Activated CD4-positive, alpha-beta T cell treated with anti-CD3 and anti-CD28 coated beads, Interleukin-2, amount 10 ng/mL, durations not matched to agents 7 days and 5 days (primary cell): ENCODE results near the gene HSH2D. TPM values are rescaled to one million over a fixed set of nuclear protein-coding genes. Genes with fewer than 3 reads are reported as not detected.

Experiments
- CTCF ChIA-PET: fragments of 350-600 bp; sonication (Branson Sonifier 250); formaldehyde crosslinking; loops from one replicate; lab custom pipeline; 2021; ENCODE audit warnings: antibody characterized with exemption; lab: Charles Lee
- POLR2A ChIA-PET: fragments of 350-600 bp; sonication (Branson Sonifier 250); formaldehyde crosslinking; loops from one replicate; lab custom pipeline; 2021; ENCODE audit warnings: antibody characterized with exemption; lab: Charles Lee
- DNase-seq: peaks from one replicate; pipeline ENCODE4 v3.0.0-alpha.2; 2020
- H3K27ac Mint-ChIP-seq: one replicate; pipeline ENCODE4 v1.8.0; 2021; ENCODE audit warnings: mild to moderate bottlenecking, moderate library complexity, mixed read lengths
- H3K27me3 Mint-ChIP-seq: one replicate; pipeline ENCODE4 v1.8.0; 2021; ENCODE audit warnings: mixed read lengths
- H3K36me3 Mint-ChIP-seq: one replicate; pipeline ENCODE4 v1.8.0; 2021; ENCODE audit warnings: low read depth, mixed read lengths
- H3K4me1 Mint-ChIP-seq: one replicate; pipeline ENCODE4 v1.8.0; 2021; ENCODE audit warnings: mixed read lengths
- H3K4me3 Mint-ChIP-seq: one replicate; pipeline ENCODE4 v1.8.0; 2021; ENCODE audit warnings: mild to moderate bottlenecking, moderate library complexity, mixed read lengths
- H3K9me3 Mint-ChIP-seq: one replicate; pipeline ENCODE4 v1.8.0; 2021; ENCODE audit warnings: mixed read lengths
- total RNA-seq, 2 experiments: library from RNA; stranded (reverse); gene quantifications; one replicate each; pipeline ENCODE4 v1.2.3, GENCODE V29; 2021

Gene HSH2D
- total RNA-seq, 2 experiments from 2014 or later, result 70.7 to 76.9 TPM

DNA sequence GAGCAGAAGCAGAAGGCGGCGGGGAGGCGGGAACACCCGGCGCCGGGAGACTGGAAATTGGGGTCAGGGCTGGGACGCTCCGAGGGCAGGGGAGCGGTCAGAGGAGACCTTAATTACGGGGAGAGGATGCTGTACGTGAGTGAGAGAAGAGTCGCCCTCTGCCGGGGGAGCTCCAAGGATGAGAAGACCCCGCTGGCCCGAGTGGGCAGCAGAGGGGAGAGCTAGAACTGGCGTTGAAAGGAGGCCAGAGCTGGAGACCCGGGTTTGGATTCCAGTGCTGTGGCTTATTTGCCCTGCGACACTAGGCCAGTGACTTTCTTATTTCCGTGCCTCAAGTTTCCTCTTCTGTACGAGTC is 42.3 kb downstream of the HSH2D start:
- ChIA-PET POLR2A (interaction anchor here (0.9 to 1.1 kb wide), 5 partner anchors 10 to 134 kb away, joined by 3 to 6 read pairs (median 4); partner anchors contain the start of gene AP1M1), CTCF (interaction anchor here (0.6 to 3.3 kb wide), 14 partner anchors 9 to 184 kb away, joined by 3 to 22 read pairs (median 6); partner anchors contain the start of genes AP1M1 and RAB8A)
- Mint-ChIP-seq H3K4me3 (peak overlapping the region; percentile 95), H3K4me1 (peaks cover 34% of the 10 kb centered on the region), H3K36me3 (peaks cover 30% of the 10 kb centered on the region), H3K27ac (peak overlapping the region; percentile 97), H3K9me3 (no peaks in the 10 kb centered on the region), H3K27me3 (no peaks in the 10 kb centered on the region)
- peak; percentile 55 for DNase-seq

DNA sequence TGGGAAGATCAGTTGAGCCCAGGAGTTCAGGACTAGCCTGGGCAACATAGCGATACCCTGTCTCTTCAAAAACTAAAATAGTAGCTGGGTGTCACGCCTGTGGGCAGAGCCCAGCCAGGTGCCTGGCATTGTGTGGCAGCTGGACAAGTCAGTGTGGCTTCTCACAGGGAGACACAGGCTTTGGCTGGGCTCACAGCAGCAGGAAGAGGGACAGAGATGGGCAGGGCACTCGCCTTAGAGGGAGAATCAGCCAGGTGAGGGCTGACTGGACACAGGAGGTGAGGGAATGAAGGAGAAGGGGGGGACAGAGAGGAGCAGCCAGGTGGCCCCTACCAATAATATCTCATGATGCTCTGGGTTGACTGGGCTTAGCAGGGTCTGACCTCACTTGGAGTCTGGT is 45.0 kb downstream of the HSH2D start:
- Mint-ChIP-seq H3K9me3 (no peaks in the 10 kb centered on the region), H3K27ac (no peak overlapping the region), H3K27me3 (no peaks in the 10 kb centered on the region), H3K4me1 (peaks cover 26% of the 10 kb centered on the region), H3K4me3 (no peak overlapping the region), H3K36me3 (peaks cover 42% of the 10 kb centered on the region)
- ChIA-PET POLR2A (no interaction called here), CTCF (interaction anchor here (1.2 to 1.7 kb wide), 2 partner anchors 19 to 147 kb away, joined by 3 to 5 read pairs; no protein-coding TSS in a partner anchor)
- no peak for DNase-seq

DNA sequence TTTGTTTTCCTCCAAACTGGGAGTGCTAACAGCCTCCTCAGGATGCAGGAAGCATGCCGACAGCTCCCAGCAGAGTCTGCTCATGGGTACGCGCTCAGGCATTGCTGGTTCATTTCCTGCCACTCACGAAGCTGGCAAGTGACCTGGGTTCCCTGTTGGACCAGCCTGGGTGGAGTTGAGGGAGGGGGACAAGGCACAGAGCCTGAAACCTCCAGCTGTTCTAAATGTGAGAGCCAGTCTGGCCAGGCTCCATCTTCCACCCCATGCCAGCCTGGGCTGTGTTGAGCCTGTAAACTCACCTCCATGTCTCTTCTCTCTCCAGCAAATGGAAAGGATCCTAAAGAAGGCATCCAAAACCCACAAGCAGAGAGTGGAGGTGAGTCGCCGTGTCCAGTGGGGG is 46.7 kb downstream of the HSH2D start:
- Mint-ChIP-seq H3K27ac (no peak overlapping the region), H3K4me3 (no peak overlapping the region), H3K36me3 (peaks cover 44% of the 10 kb centered on the region), H3K9me3 (no peaks in the 10 kb centered on the region), H3K27me3 (no peaks in the 10 kb centered on the region), H3K4me1 (peaks cover 20% of the 10 kb centered on the region)
- ChIA-PET POLR2A (no interaction called here), CTCF (interaction anchor here (1.0 kb wide), 1 partner anchor 100 kb away, joined by 6 read pairs; no protein-coding TSS in a partner anchor)
- no peak for DNase-seq

DNA sequence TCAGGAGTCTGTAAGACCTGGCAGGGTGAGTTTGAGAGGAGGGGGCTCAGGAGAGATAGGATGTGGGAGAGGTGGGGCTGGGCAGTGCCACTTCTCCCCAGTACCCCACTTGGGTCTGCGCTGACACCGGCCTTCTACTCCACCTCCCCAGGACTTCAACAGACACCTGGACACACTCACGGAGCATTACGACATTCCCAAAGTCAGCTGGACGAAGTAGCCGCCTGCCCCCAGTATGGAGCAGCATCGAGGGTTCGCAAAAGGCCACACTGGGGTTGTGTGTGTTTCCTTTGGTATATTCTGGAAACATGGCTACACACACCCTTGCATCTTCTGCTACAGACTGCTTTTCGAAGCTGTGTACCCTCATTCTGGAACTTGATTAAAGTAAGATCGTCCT is 47.3 kb downstream of the HSH2D start:
- no peaks in the 10 kb centered on the region for H3K27me3 Mint-ChIP-seq
- CTCF ChIA-PET, result no interaction called here
- no peak overlapping the region for H3K4me3 Mint-ChIP-seq
- H3K27ac Mint-ChIP-seq, result no peak overlapping the region
- POLR2A ChIA-PET, result no interaction called here
- H3K36me3 Mint-ChIP-seq, result peaks cover 41% of the 10 kb centered on the region
- H3K9me3 Mint-ChIP-seq, result no peaks in the 10 kb centered on the region
- no peak for DNase-seq
- H3K4me1 Mint-ChIP-seq, result peaks cover 16% of the 10 kb centered on the region

DNA sequence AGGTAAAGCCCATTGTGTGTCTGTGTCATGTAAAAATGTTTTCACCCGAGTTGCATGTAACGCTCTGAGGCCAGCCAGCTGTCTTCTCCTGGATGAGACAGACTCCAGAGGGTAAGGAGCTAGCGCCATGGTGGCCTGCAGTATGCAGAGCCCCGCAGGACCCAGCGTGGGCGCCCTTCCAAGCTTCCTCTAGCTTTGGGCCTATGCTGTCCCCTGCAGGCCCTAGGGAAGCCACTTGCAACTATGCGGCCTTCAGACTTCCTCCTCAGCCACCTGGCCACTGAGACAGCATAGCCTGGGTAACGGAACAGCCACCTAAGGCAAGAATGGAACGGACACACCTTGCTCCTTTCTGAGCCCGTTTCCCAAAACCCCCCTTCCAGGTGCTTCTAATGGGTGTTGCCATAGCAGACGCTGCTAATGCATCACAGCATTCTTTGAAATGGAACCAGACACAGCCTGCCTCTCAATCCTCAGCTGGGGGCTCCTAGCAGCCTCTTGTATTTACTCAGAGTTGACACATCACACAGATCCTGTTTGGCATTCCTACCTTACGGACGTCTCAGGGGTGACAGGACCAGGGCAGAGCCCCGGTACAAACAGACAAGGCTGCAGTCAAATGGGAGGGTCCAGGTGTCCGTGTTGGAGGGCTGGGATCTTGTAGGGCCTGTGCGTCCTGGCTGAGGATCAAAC is 47.9 kb downstream of the HSH2D start:
- no peak for DNase-seq
- ChIA-PET CTCF (no interaction called here), POLR2A (no interaction called here)
- Mint-ChIP-seq H3K27ac (no peak overlapping the region), H3K27me3 (no peaks in the 10 kb centered on the region), H3K4me3 (no peak overlapping the region), H3K9me3 (no peaks in the 10 kb centered on the region), H3K36me3 (peaks cover 41% of the 10 kb centered on the region), H3K4me1 (peaks cover 15% of the 10 kb centered on the region)

DNA sequence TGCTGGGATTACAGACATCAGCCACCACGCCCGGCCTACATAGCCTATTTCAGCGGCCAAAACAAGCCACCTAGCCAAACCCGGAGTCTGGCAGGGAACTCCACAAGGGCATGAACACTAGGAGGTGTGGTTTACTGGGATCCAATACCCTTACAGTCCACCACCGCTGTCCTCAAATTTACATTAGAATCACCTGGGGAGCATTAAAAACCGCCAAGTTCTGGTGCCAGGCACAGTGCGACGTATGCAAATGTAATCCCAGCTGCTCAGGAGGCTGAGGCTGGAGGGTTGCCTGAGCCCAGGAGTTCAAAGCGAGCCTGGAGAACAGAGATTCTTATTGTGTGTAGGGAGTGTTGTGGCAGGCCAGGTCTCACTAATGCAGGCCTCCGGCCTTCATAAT is 50.0 kb downstream of the HSH2D start:
- CTCF ChIA-PET, result no interaction called here
- no peak overlapping the region for H3K4me3 Mint-ChIP-seq
- H3K36me3 Mint-ChIP-seq, result peaks cover 33% of the 10 kb centered on the region
- H3K4me1 Mint-ChIP-seq, result peaks cover 13% of the 10 kb centered on the region
- no peak overlapping the region for H3K27ac Mint-ChIP-seq
- no peaks in the 10 kb centered on the region for H3K27me3 Mint-ChIP-seq
- POLR2A ChIA-PET, result no interaction called here
- no peaks in the 10 kb centered on the region for H3K9me3 Mint-ChIP-seq
- no peak for DNase-seq

DNA sequence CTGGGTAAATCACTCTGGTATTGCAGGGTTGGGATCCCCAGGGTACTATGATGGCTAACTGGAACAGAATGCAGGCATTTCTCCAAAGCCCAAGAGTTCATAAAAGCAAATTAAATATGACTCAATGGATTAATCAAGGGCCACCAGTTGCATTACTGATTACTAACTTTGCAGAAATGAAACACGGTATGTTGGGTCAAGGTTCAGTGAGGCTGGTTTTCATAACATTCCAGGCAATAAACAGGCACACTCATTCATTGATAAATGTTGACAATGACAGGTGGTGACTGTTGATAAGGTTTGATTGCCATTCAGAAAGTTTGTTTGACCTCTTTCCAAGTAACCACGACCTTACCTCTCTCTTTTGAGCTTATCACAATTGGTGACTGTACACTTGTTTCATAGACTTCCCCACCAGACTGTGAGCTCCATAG is 53.7 kb downstream of the HSH2D start:
- DNase-seq, result no peak
- peak overlapping the region; percentile 93 for H3K4me3 Mint-ChIP-seq
- CTCF ChIA-PET, result interaction anchor here (0.8 to 1.4 kb wide), 4 partner anchors 12 to 189 kb away, joined by 3 to 6 read pairs (median 4); partner anchors contain the start of gene FAM32A

DNA sequence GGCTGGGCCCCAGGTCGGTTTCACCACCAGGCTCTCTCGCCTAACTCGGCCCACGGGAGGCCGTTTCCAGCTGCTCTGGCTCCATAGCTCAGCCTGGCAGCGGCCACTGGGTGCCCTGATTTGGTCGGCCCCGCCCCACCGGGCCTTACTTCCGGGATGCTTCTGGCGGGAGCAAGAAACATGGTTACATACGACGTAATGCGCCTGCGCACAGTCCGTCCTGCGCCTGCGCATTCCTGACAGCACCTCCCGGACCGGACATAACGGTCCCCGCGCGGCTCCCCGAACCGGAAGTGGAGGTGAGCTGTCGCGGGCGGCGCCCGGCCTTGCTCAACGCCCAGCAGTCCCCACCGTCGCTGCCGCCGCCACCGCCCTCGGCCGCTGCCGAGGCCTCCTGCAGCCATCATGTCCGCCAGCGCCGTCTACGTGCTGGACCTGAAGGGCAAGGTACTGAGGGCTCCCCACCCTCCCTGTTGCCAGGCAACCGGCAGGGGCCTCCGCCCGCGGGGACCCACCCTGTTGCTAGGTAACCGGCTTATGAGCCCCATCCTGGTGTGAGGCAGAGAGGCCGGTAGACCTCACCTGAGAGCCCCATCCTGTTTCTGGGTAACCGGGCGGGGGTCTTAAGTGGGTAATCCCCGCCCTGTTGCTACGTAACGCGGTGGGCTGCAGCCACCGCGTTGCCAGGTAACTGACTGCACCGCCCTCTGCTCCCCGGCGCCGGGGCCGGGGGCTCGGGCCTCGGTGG is 54.3 kb downstream of the HSH2D start, which contains the start of gene AP1M1:
AP1M1 (plus strand) TSS at position 290 of the 748 bp plus-strand sequence; CDS start at position 406, 116 bp downstream.
- Mint-ChIP-seq H3K9me3 (no peaks in the 10 kb centered on the region), H3K27me3 (no peaks in the 10 kb centered on the region), H3K36me3 (peaks cover 36% of the 10 kb centered on the region), H3K4me1 (peaks cover 46% of the 10 kb centered on the region), H3K4me3 (peak within 1 kb of the TSS; percentile 93), H3K27ac (peak within 1 kb of the TSS; percentile 92)
- CTCF ChIA-PET, result interaction anchor here (0.8 to 1.4 kb wide), 4 partner anchors 12 to 189 kb away, joined by 3 to 6 read pairs (median 4); partner anchors contain the start of gene FAM32A
- POLR2A ChIA-PET, result interaction anchor here (0.5 to 1.2 kb wide), 2 partner anchors 13 to 107 kb away, joined by 4 to 6 read pairs; partner anchors contain the start of gene FAM32A
- DNase-seq, result peak; percentile 99

More for the DNA sequence above, 53.7 kb downstream of the HSH2D start:
- Mint-ChIP-seq H3K27me3 (no peaks in the 10 kb centered on the region), H3K27ac (peak overlapping the region; percentile 92), H3K36me3 (peaks cover 30% of the 10 kb centered on the region), H3K9me3 (no peaks in the 10 kb centered on the region), H3K4me1 (peaks cover 40% of the 10 kb centered on the region)
- POLR2A ChIA-PET, result interaction anchor here (1.2 kb wide), 1 partner anchor 12 kb away, joined by 6 read pairs; the partner anchor contains the start of gene FAM32A

DNA sequence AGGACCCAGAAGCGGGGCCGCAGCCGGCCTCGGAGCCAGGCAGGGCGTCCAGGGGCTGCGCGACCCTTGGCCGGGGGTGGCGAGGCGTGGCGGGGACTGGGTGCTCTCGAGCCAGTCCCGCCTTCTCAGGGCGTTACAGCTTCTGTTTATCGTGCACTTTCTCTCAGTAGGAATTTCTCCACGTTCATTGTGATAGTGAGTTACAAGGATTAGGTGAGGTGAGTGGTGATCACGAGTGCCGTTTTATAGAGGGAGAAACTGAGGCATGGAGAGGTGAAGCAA is 54.8 kb downstream of the HSH2D start:
- peaks cover 41% of the 10 kb centered on the region for H3K36me3 Mint-ChIP-seq
- no peak for DNase-seq
- ChIA-PET CTCF (interaction anchor here (1.0 to 1.4 kb wide), 3 partner anchors 13 to 188 kb away, joined by 4 to 6 read pairs (median 5); partner anchors contain the start of gene FAM32A), POLR2A (interaction anchor here (1.2 kb wide), 1 partner anchor 13 kb away, joined by 6 read pairs; the partner anchor contains the start of gene FAM32A)
- peaks cover 50% of the 10 kb centered on the region for H3K4me1 Mint-ChIP-seq
- H3K9me3 Mint-ChIP-seq, result no peaks in the 10 kb centered on the region
- no peaks in the 10 kb centered on the region for H3K27me3 Mint-ChIP-seq
- peak overlapping the region; percentile 68 for H3K27ac Mint-ChIP-seq
- peak overlapping the region; percentile 93 for H3K4me3 Mint-ChIP-seq

DNA sequence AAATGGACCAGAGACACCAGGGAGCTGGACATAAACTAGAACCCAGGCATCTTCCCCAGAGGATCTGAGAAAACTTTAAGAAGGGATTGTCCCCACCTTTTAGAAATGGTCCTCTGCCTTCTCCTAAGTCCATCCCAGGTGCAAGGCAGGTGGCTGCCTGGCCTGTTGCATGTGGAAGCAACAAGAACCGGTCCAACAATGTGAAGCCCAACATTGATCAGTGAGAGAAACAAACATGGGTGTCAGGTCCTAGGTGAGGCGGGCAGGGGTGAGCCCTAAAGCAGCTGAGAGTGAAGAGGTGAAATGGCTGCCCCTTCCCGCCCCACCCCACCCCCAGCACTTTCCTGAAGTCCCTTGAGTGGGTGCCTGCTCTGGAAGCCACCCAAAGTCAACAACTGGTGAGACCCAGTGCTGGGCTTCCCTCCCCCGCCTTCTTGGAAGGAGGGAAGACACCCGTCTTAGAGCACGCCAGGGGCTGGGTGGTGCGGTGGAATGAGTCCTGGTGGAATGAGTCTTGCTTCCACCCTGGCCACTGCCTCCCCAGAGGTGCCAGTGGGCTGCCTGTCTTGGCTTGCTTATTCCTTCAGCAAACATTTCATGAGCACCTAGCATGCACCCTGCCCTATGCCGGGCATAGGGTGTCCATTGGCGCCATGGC is 55.9 kb downstream of the HSH2D start:
- H3K4me1 Mint-ChIP-seq, result peaks cover 51% of the 10 kb centered on the region
- POLR2A ChIA-PET, result no interaction called here
- H3K4me3 Mint-ChIP-seq, result peak overlapping the region; percentile 93
- CTCF ChIA-PET, result interaction anchor here (1.0 to 1.6 kb wide), 2 partner anchors 14 to 183 kb away, joined by 4 to 6 read pairs; partner anchors contain the start of gene FAM32A
- H3K36me3 Mint-ChIP-seq, result peaks cover 42% of the 10 kb centered on the region
- no peak for DNase-seq
- peak overlapping the region; percentile 47 for H3K27ac Mint-ChIP-seq
- no peaks in the 10 kb centered on the region for H3K9me3 Mint-ChIP-seq
- H3K27me3 Mint-ChIP-seq, result no peaks in the 10 kb centered on the region

DNA sequence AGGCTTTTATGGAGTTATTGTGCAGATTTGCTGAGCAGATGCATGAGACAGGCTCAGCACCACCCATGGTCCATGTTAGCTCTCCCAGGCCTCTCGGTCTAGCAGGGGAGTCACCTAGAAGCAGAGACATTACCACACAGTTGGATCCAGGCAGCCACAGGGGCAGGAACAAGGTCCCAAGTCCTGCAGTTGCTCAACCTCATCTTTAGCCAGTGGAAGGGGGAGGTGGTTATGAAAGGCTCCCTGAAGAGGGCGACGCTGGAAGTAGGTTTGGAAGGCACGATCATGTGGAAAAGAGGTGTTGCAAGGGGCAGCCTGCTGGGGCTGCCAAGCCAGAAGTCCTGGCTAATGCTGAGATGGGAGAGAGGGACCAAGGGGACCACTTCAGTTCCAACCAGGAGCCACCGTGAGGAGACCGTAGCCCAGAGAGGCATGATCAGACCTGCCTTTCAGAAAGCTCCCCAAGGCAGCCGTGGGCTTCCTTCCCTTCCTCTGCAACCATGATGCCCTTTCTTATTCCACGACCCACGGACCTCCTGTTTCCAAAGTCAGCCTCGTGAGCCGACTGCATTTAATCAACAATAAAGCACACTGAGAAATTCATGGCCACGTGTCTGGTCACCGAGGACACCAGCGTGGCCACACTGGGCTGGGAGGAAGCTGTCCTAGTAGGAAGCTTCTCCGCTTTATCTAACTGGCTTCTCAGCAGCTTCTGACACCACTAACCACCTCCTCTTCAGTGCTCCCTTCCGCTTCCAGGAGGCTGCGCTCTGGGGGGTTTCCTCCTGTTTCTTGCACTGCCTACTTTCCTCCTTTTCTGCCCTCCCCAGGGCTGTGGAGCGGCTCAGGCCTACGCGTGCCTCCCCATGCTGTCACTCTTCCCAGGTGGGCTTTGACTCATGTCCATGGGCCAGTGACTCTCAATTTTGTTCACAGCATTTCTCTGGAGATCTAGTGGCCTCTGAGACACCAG is 56.8 kb downstream of the HSH2D start:
- POLR2A ChIA-PET, result no interaction called here
- H3K4me1 Mint-ChIP-seq, result peaks cover 51% of the 10 kb centered on the region
- peak overlapping the region; percentile 64 for H3K27ac Mint-ChIP-seq
- no peak for DNase-seq
- CTCF ChIA-PET, result interaction anchor here (0.7 to 1.6 kb wide), 2 partner anchors 15 to 47 kb away, joined by 3 to 6 read pairs; partner anchors contain the start of gene FAM32A
- H3K27me3 Mint-ChIP-seq, result no peaks in the 10 kb centered on the region
- H3K4me3 Mint-ChIP-seq, result peak overlapping the region; percentile 7
- no peaks in the 10 kb centered on the region for H3K9me3 Mint-ChIP-seq
- H3K36me3 Mint-ChIP-seq, result peaks cover 43% of the 10 kb centered on the region
